HCT116 (cell line): ENCODE measurements around the gene GRK5. TPM values are rescaled to one million over a fixed set of nuclear protein-coding genes. Genes with fewer than 3 reads are reported as not detected.

ENCODE experiments used
- ATAC-seq: fragments of 200-7000 bp; cut with Tn5 transposase; 2 replicates; pipeline ENCODE4 v1.9.1; 2020; ENCODE audit warnings: mild to moderate bottlenecking, moderate library complexity
- BruUV-seq: library from RNA; stranded (reverse); fragments of 400-500 nt; replicated peaks from 2 replicates; lab custom pipeline; 2021; lab: Mats Ljungman, UMichigan
- CTCF ChIA-PET: fragments of 300-600 bp; sonication (Branson Sonifier 250); formaldehyde crosslinking; loops from one replicate; lab custom pipeline; 2021; ENCODE audit warnings: antibody characterized with exemption; lab: Charles Lee
- POLR2A ChIA-PET: fragments of 300-600, 350-600 bp; sonication (Branson Sonifier 250); formaldehyde crosslinking; loops from one replicate; lab custom pipeline; 2021; ENCODE audit warnings: antibody characterized with exemption; lab: Charles Lee
- RAD21 ChIA-PET, 2 experiments: fragments of 300-600 bp; sonication (Branson Sonifier 250); formaldehyde crosslinking; loops; one replicate each; lab custom pipeline; 2023; ENCODE audit warnings: low total read pairs in 2 of 2; ENCODE audit not compliant: uncharacterized antibody in 2 of 2, unreplicated experiment in 2 of 2, low non-redundant PET in 1 of 2; lab: Charles Lee
- DNase-seq: peaks from one replicate; pipeline ENCODE4 v3.0.0-alpha.2; 2010; ENCODE audit warnings: low read depth, low spot score
- H2AFZ ChIP-seq: fragments of 200-600 bp; shearing (Covaris generic), sonication (generic); 2 replicates; pipeline ENCODE4 v1.6.1; 2017; ENCODE audit warnings: low read depth, mixed run types, mixed read lengths, antibody characterized with exemption, low read length; ENCODE audit not compliant: poor library complexity, severe bottlenecking
- H3K27ac ChIP-seq: 2 replicates; pipeline ENCODE4 v1.5.1; 2012; ENCODE audit warnings: low read depth, low read length
- H3K27me3 ChIP-seq: fragments of 200-600 bp; sonication (generic); 2 replicates; pipeline ENCODE4 v1.6.1; 2016; ENCODE audit warnings: mixed run types, low read length, mixed read lengths; ENCODE audit not compliant: insufficient read depth
- H3K36me3 ChIP-seq, 2 experiments: fragments of 200-500 bp in 1 of 2; fragments of 200-600 bp in 1 of 2; sonication (Bioruptor generic) in 1 of 2; sonication (generic) in 1 of 2; 2 replicates each; pipeline versions ENCODE4 v1.5.1 to v1.6.1; 2014 to 2016; ENCODE audit warnings: low read length in 2 of 2, inconsistent platforms in 1 of 2, mixed read lengths in 1 of 2, mixed run types in 1 of 2; ENCODE audit not compliant: insufficient read depth in 2 of 2, control insufficient read depth in 1 of 2
- H3K4me1 ChIP-seq, 2 experiments: fragments of 200-600 bp in 1 of 2; sonication (generic) in 1 of 2; 2 replicates each; pipeline versions ENCODE4 v1.5.1 to v1.6.1; 2012 to 2017; ENCODE audit warnings: low read length in 2 of 2, inconsistent platforms in 1 of 2, mild to moderate bottlenecking in 1 of 2, mixed read lengths in 1 of 2, mixed run types in 1 of 2, moderate library complexity in 1 of 2; ENCODE audit not compliant: insufficient read depth in 2 of 2, control insufficient read depth in 1 of 2
- H3K4me2 ChIP-seq: fragments of 200-600 bp; sonication (generic); 2 replicates; pipeline ENCODE4 v1.6.1; 2017; ENCODE audit warnings: mixed run types, low read length, mixed read lengths
- H3K4me3 ChIP-seq, 2 experiments: fragments of 200-600 bp in 1 of 2; sonication (generic) in 1 of 2; replicated peaks in 1 of 2; 2 replicates each; pipeline ENCODE4 v1.5.1; 2011 to 2016; ENCODE audit warnings: low read length in 2 of 2, control low read depth in 1 of 2, low read depth in 1 of 2, mild to moderate bottlenecking in 1 of 2, mixed read lengths in 1 of 2, mixed run types in 1 of 2
- H3K79me2 ChIP-seq: fragments of 200-600 bp; sonication (generic); 2 replicates; pipeline ENCODE4 v1.6.1; 2017; ENCODE audit warnings: mild to moderate bottlenecking, mixed run types, low read length, moderate library complexity, mixed read lengths; ENCODE audit not compliant: insufficient read depth
- H3K9ac ChIP-seq: fragments of 200-600 bp; sonication (generic); 2 replicates; pipeline ENCODE4 v1.6.1; 2016; ENCODE audit warnings: low read length, mixed read lengths
- H3K9me2 ChIP-seq: fragments of 200-600 bp; sonication (generic), shearing (Covaris generic); 2 replicates; pipeline ENCODE4 v1.6.1; 2017; ENCODE audit warnings: mixed run types, mild to moderate bottlenecking, moderate library complexity; ENCODE audit not compliant: insufficient read depth
- H3K9me3 ChIP-seq, 2 experiments: fragments of 200-500 bp in 1 of 2; fragments of 200-600 bp in 1 of 2; sonication (Bioruptor generic) in 1 of 2; sonication (generic) in 1 of 2; 2 replicates each; pipeline ENCODE4 v1.6.1; 2014 to 2017; ENCODE audit warnings: low read length in 2 of 2, mixed read lengths in 2 of 2, inconsistent platforms in 1 of 2, low read depth in 1 of 2, mild to moderate bottlenecking in 1 of 2, mixed run types in 1 of 2, moderate library complexity in 1 of 2; ENCODE audit not compliant: control insufficient read depth in 1 of 2, insufficient read depth in 1 of 2
- H4K20me1 ChIP-seq: fragments of 200-600 bp; sonication (generic), shearing (Covaris generic); 2 replicates; pipeline ENCODE4 v1.6.1; 2017; ENCODE audit warnings: mixed run types, mild to moderate bottlenecking, moderate library complexity; ENCODE audit not compliant: insufficient read depth
- CBX3 ChIP-seq: IDR thresholded peaks from 2 replicates; pipeline ENCODE4 v1.6.1; 2012; ENCODE audit warnings: low read depth
- CEBPB ChIP-seq: IDR thresholded peaks from 2 replicates; pipeline ENCODE4 v1.6.1; 2012; ENCODE audit warnings: low read depth
- EGR1 ChIP-seq: IDR thresholded peaks from 2 replicates; pipeline ENCODE4 v1.6.1; 2012; ENCODE audit warnings: low read depth
- EZH2phosphoT487 ChIP-seq: fragments of 200-600 bp; IDR thresholded peaks from 2 replicates; pipeline ENCODE4 v1.6.1; 2018; ENCODE audit warnings: antibody characterized with exemption, borderline replicate concordance
- FOSL1 ChIP-seq: IDR thresholded peaks from 2 replicates; pipeline ENCODE4 v1.6.1; 2012; ENCODE audit warnings: low read depth
- RAD21 ChIP-seq: IDR thresholded peaks from 2 replicates; pipeline ENCODE4 v1.6.1; 2012; ENCODE audit warnings: low read depth, mild to moderate bottlenecking
- SIN3A ChIP-seq: IDR thresholded peaks from 2 replicates; pipeline ENCODE4 v1.6.1; 2012; ENCODE audit warnings: low read depth
- ZFX ChIP-seq: fragments of 450-650 bp; IDR thresholded peaks from 2 replicates; pipeline ENCODE4 v1.6.1; 2017
- ZNF274 ChIP-seq: fragments of 200-500 bp; sonication (Bioruptor generic); IDR thresholded peaks from 2 replicates; pipeline ENCODE4 v1.6.1; 2014; ENCODE audit warnings: mild to moderate bottlenecking, low read depth, low read length, inconsistent platforms
- intact Hi-C: fragments of 100-400 bp; cut with micrococcal nuclease; formaldehyde crosslinking; loops from 2 replicates; pipeline ENCODE4 v1.10.0; 2022
- total RNA-seq: library from RNA; stranded (reverse); gene quantifications from one replicate; pipeline ENCODE4 v1.2.1, GENCODE V29; 2021; ENCODE audit not compliant: unreplicated experiment
- TF ChIP-seq, protein P1 (sequence below), 3 experiments: fragments of 200-600 bp in 1 of 3; sonication (generic) in 1 of 3; IDR thresholded peaks in 2 of 3; conservative IDR thresholded peaks in 1 of 3; 2 replicates each; pipeline ENCODE4 v1.5.1; 2012 to 2017; ENCODE audit warnings: low read depth in 2 of 3, low read length in 2 of 3, antibody characterized with exemption in 1 of 3, borderline replicate concordance in 1 of 3, control low read depth in 1 of 3, mild to moderate bottlenecking in 1 of 3, mixed read lengths in 1 of 3, mixed run types in 1 of 3, moderate library complexity in 1 of 3; ENCODE audit not compliant: insufficient read depth in 1 of 3
- TF ChIP-seq, protein P2 (sequence below): IDR thresholded peaks from 2 replicates; pipeline ENCODE4 v1.6.1; 2011; ENCODE audit warnings: mild to moderate bottlenecking, low read length, moderate library complexity; ENCODE audit not compliant: insufficient replicate concordance; ENCODE audit errors: extremely low read depth

The GRK5 gene
- total RNA-seq, 1 experiment from 2014 or later = 7.3 TPM

DNA sequence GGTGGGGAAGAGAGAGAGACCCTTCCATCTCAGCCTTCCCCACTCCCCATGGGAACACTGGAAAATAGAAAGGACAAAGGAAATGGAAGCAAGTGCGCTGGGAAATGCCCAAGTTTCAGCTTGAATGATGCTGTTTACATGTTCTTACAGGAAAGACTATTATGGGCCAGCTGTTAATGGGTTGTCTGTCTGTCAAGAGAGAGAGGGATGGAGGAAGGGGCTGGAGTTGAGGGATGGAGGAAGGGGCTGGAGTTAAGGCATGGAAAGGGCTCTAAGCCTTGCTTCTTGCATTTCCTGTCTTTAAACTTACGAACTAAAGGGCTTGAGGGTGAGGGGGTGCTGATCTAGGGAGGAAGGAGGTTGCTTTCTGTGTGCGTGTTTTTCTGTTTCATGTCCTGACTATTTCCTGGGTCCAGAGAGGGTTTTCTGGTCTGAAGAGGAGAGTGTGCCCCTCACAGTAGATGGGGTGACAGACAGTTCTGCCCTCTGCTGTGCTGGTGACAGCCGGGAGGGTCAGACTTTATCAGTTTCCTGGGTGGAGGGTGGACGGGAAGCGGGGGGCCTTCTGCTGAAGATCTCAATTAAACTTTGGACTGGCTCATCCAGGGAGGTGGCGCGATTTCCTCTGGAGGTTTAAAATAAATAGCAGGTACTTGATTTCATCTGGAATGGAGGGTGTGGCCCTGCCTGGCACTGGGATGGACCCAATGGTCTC lies 30.5 kb downstream of the GRK5 start:
- H3K9ac ChIP-seq = no peak overlapping the region
- H3K4me3 ChIP-seq = no peak overlapping the region
- DNase-seq = no peak
- no peaks in the 10 kb centered on the region for H3K36me3 ChIP-seq
- peaks cover 11 to 46% of the 10 kb centered on the region in 2 experiments; a peak in 3 of 4 replicates for H3K4me1 ChIP-seq
- no peak overlapping the region for H2AFZ ChIP-seq
- no peaks in the 10 kb centered on the region for H3K27me3 ChIP-seq
- H3K27ac ChIP-seq = no peak overlapping the region
- H3K9me3 ChIP-seq = no peaks in the 10 kb centered on the region
- intact Hi-C loops = no loop called here
- POLR2A ChIA-PET = interaction anchor here (1.6 kb wide), 1 partner anchor 73 kb away, joined by 3 read pairs; no protein-coding TSS in a partner anchor
- no peak for ATAC-seq
- no peaks in the 10 kb centered on the region for H3K9me2 ChIP-seq
- TF ChIP-seq EZH2phosphoT487 (no peak), EGR1 (no peak)
- no peak overlapping the region for H3K4me2 ChIP-seq
- no TSS peak for BruUV-seq
- no peaks in the 10 kb centered on the region for H4K20me1 ChIP-seq
- H3K79me2 ChIP-seq = no peaks in the 10 kb centered on the region
- RAD21 ChIA-PET = no interaction called here
- CTCF ChIA-PET = no interaction called here

DNA sequence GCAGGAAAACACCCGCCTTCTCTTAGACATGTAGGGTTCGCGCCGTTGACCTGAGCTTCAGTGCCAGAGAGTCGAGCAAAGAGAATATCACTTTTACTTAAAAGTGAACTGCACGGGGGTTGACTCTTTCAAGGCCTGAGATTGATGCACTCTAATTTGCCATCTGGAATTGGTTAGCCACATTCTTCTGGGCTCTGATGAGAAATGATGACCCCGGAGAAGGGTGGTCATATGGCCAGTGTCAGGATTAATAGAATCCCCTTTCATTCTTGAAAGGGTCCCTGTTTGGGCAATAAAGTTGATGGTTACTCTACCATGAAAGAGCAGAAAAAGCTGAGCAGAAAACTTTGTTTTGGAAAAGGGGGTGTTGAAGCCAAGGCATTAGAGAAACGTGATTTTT lies 31.2 kb downstream of the GRK5 start:
- no peaks in the 10 kb centered on the region for H3K9me2 ChIP-seq
- DNase-seq (no peak), ATAC-seq (no peak)
- H3K79me2 ChIP-seq = no peaks in the 10 kb centered on the region
- no peak overlapping the region for H2AFZ ChIP-seq
- ChIA-PET RAD21 (interaction anchor here in 1 of 2 experiments (0.6 kb wide), 1 partner anchor 51 kb away, joined by 3 read pairs; no protein-coding TSS in a partner anchor), CTCF (interaction anchor here (0.8 kb wide), 1 partner anchor 10 kb away, joined by 3 read pairs; no protein-coding TSS in a partner anchor), POLR2A (interaction anchor here (1.4 to 1.6 kb wide), 2 partner anchors 15 to 74 kb away, joined by 3 to 4 read pairs; no protein-coding TSS in a partner anchor)
- BruUV-seq = no TSS peak
- intact Hi-C loops = no loop called here
- no peak overlapping the region for H3K27ac ChIP-seq
- no peaks in the 10 kb centered on the region for H4K20me1 ChIP-seq
- no peak overlapping the region for H3K4me3 ChIP-seq
- no peaks in the 10 kb centered on the region for H3K27me3 ChIP-seq
- H3K4me1 ChIP-seq = peaks cover 8 to 39% of the 10 kb centered on the region in 2 experiments; a peak in 3 of 4 replicates
- H3K9ac ChIP-seq = no peak overlapping the region
- H3K36me3 ChIP-seq = no peaks in the 10 kb centered on the region
- no peak overlapping the region for H3K4me2 ChIP-seq
- no peaks in the 10 kb centered on the region for H3K9me3 ChIP-seq
- TF ChIP-seq ZFX (no peak), CBX3 (no peak), SIN3A (no peak), FOSL1 (no peak), CEBPB (no peak), ZNF274 (no peak), RAD21 (no peak)
- TF ChIP-seq, protein P1, sequence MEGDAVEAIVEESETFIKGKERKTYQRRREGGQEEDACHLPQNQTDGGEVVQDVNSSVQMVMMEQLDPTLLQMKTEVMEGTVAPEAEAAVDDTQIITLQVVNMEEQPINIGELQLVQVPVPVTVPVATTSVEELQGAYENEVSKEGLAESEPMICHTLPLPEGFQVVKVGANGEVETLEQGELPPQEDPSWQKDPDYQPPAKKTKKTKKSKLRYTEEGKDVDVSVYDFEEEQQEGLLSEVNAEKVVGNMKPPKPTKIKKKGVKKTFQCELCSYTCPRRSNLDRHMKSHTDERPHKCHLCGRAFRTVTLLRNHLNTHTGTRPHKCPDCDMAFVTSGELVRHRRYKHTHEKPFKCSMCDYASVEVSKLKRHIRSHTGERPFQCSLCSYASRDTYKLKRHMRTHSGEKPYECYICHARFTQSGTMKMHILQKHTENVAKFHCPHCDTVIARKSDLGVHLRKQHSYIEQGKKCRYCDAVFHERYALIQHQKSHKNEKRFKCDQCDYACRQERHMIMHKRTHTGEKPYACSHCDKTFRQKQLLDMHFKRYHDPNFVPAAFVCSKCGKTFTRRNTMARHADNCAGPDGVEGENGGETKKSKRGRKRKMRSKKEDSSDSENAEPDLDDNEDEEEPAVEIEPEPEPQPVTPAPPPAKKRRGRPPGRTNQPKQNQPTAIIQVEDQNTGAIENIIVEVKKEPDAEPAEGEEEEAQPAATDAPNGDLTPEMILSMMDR (IDR thresholded peaks at IDR 0.05 in 2 of 3, conservative IDR thresholded peaks at IDR 0.05 in 1 of 3; ENCODE audit: borderline replicate concordance in 1 of 3, insufficient read depth in 1 of 3, low read depth in 2 of 3, low read length in 2 of 3) = no peak
- TF ChIP-seq, protein P2, sequence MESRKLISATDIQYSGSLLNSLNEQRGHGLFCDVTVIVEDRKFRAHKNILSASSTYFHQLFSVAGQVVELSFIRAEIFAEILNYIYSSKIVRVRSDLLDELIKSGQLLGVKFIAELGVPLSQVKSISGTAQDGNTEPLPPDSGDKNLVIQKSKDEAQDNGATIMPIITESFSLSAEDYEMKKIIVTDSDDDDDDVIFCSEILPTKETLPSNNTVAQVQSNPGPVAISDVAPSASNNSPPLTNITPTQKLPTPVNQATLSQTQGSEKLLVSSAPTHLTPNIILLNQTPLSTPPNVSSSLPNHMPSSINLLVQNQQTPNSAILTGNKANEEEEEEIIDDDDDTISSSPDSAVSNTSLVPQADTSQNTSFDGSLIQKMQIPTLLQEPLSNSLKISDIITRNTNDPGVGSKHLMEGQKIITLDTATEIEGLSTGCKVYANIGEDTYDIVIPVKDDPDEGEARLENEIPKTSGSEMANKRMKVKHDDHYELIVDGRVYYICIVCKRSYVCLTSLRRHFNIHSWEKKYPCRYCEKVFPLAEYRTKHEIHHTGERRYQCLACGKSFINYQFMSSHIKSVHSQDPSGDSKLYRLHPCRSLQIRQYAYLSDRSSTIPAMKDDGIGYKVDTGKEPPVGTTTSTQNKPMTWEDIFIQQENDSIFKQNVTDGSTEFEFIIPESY = no peak
